T-helper 2 cell treated with Interferon-gamma antibody and Interleukin-4, amounts not matched to agents 5 μg/mL and 100 μg/mL, for 36 hours (primary cell): ENCODE measurements around the gene PRKCQ.
"Not testable (repeated sequence)": the region's sequence is repeated elsewhere in the genome, so short reads cannot be mapped to it uniquely, and the experiment has no call there.

Experiments used
- DNase-seq: peaks from one replicate; pipeline ENCODE4 v3.0.0; 2021; ENCODE audit warnings: low spot score
- H3K27ac Mint-ChIP-seq: one replicate; pipeline ENCODE4 v1.8.0; 2021; ENCODE audit warnings: mild to moderate bottlenecking, mixed read lengths
- H3K27me3 Mint-ChIP-seq: one replicate; pipeline ENCODE4 v1.8.0; 2021; ENCODE audit warnings: low read depth, mixed read lengths
- H3K36me3 Mint-ChIP-seq: one replicate; pipeline ENCODE4 v1.8.0; 2021; ENCODE audit warnings: low read depth, mixed read lengths
- H3K4me1 Mint-ChIP-seq: one replicate; pipeline ENCODE4 v1.8.0; 2021; ENCODE audit warnings: low read depth, mixed read lengths
- H3K4me3 Mint-ChIP-seq: one replicate; pipeline ENCODE4 v1.8.0; 2022; ENCODE audit warnings: mild to moderate bottlenecking, moderate library complexity, mixed read lengths
- H3K9me3 Mint-ChIP-seq: one replicate; pipeline ENCODE4 v1.8.0; 2021; ENCODE audit warnings: mixed read lengths

The PRKCQ gene

DNA sequence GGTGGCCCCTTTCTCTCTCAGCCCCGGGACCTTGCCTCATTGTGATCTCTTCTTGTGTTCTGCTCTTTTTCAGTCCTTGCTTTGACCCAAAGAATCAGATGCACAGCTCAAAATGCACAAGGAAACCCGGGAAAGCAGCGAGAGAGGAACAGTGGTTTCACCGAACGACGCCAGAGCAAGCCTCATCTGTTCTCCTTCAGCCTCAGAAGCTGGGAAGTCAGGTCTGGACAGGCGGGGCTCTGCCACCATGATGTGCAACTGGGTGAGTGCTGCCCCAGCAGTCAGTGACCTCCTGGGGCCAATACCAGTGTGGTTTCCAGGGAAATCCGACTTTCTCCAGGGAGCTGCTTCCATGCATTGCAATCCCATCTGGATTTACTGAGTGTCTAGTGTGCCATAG is 133.4 kb downstream of the PRKCQ start:
- no peaks in the 10 kb centered on the region for H3K9me3 Mint-ChIP-seq
- H3K27ac Mint-ChIP-seq, result no peak overlapping the region
- DNase-seq, result no peak
- no peaks in the 10 kb centered on the region for H3K27me3 Mint-ChIP-seq
- no peak overlapping the region for H3K4me3 Mint-ChIP-seq
- H3K36me3 Mint-ChIP-seq, result peaks cover 62% of the 10 kb centered on the region
- H3K4me1 Mint-ChIP-seq, result peaks cover 29% of the 10 kb centered on the region

DNA sequence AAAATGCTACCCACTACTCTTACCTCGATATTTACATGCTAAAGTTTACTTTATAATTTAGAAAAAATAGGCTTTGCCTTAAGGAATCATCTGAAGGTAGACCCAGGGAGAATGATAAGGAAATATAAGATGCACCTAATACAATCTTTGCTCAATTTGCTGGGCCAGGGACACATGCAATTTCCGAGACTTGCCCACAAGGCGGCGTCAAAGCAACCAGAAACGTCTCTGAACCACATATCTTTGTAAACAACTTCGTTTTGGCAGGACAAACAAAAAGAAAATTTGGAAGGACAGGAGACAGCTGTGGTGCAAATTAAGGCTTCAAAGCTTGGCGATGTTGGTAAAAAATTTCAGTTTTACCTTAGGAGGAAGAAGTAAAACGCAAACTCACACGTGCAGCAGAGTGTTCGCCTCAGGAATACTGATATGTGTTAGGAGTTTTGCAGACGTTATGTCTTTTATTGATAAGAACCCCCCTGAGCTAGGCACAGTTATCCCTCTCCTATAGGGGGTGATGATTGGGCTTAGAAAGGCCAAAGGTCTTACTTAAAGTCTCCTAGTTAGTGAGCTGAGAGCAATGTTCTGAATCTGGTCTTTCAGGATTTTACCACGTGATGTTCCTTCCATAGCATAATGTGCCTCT is 134.3 kb downstream of the PRKCQ start:
- no peaks in the 10 kb centered on the region for H3K9me3 Mint-ChIP-seq
- peaks cover 66% of the 10 kb centered on the region for H3K36me3 Mint-ChIP-seq
- H3K4me3 Mint-ChIP-seq, result peak overlapping the region; percentile 28
- DNase-seq, result peak; percentile 25
- peak overlapping the region; percentile 62 for H3K27ac Mint-ChIP-seq
- peaks cover 30% of the 10 kb centered on the region for H3K4me1 Mint-ChIP-seq
- no peaks in the 10 kb centered on the region for H3K27me3 Mint-ChIP-seq

- H3K36me3 Mint-ChIP-seq, result peaks cover 86% of the 10 kb centered on the region
These were observed 140.2 kb downstream of the PRKCQ start for GRCh38 chr10:6439875-6440274.

DNA sequence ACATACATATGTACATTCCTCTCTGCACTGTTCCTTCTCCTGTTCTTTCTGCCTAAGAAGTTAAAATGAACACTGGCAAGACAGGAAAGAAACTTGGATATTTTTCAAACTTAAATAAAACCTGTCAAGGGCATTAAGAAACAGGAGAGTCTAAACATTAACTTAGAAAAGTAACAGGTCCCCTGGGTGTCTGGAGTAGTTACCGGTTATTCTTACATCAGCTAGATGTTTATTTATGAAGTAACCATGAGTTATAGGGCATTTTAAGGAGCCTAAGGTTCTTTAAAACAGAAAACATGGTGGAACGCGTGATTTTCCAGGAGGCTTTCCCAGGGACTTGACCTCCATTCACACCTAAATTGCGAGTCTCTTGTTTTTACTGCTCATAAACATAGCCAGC is 148.2 kb downstream of the PRKCQ start:
- Mint-ChIP-seq H3K4me1 (peaks cover 13% of the 10 kb centered on the region), H3K27ac (no peak overlapping the region), H3K27me3 (no peaks in the 10 kb centered on the region), H3K4me3 (no peak overlapping the region), H3K36me3 (peaks cover 66% of the 10 kb centered on the region), H3K9me3 (no peaks in the 10 kb centered on the region)
- no peak for DNase-seq

More at GRCh38 chr10:6439875-6440274, 140.2 kb downstream of the PRKCQ start:
- peaks cover 43% of the 10 kb centered on the region for H3K4me1 Mint-ChIP-seq
- not testable (repeated sequence) for H3K27me3 Mint-ChIP-seq, H3K4me3 Mint-ChIP-seq, DNase-seq, H3K9me3 Mint-ChIP-seq, H3K27ac Mint-ChIP-seq

DNA sequence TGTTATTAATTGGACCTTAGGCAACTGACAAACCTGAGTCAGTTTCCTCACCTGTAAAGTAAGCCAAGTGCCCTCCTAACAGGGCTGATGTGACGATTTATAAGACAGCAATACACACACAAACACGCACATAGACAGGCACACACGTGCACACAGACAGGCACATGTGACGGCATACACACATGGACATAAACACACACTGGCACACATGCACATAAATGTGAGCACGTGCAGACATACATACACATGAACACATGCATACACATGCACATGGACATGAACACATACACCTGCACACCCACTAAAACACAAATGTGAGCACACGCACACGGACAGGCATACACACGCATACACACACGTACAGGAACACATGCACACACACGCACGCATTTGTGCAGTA is 148.9 kb downstream of the PRKCQ start:
- H3K27me3 Mint-ChIP-seq, result no peaks in the 10 kb centered on the region
- H3K9me3 Mint-ChIP-seq, result no peaks in the 10 kb centered on the region
- no peak overlapping the region for H3K4me3 Mint-ChIP-seq
- DNase-seq, result no peak
- peaks cover 60% of the 10 kb centered on the region for H3K36me3 Mint-ChIP-seq
- H3K27ac Mint-ChIP-seq, result no peak overlapping the region
- peaks cover 7% of the 10 kb centered on the region for H3K4me1 Mint-ChIP-seq

DNA sequence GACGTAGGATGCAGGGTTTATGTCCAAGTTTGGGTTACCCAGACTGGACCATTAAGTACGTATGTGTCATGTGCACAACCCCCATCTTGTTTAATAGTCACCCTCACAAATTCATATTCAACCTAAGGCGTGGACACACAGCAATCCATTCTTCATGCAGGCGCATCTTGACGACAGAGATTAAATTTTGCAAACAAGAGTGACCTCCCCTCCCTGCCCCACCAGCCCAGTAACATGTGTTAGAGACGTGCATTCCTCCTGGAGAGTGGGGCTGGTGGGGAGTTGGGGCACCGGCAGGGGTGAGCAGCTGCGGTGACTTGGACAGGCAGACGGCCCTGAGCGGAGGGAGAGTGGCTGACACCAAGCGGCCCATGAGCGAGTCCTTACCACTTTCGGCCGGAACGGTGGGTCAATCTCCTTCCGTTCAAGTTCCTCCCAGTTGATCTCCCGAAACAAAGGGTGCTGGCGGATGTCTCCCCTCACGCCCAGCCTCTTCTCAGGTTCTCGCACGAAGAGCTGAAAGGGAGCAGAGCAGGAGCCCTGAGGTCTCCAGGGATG is 149.6 kb downstream of the PRKCQ start:
- peaks cover 63% of the 10 kb centered on the region for H3K36me3 Mint-ChIP-seq
- H3K4me1 Mint-ChIP-seq, result peaks cover 8% of the 10 kb centered on the region
- H3K4me3 Mint-ChIP-seq, result no peak overlapping the region
- H3K27me3 Mint-ChIP-seq, result no peaks in the 10 kb centered on the region
- H3K9me3 Mint-ChIP-seq, result no peaks in the 10 kb centered on the region
- H3K27ac Mint-ChIP-seq, result no peak overlapping the region
- DNase-seq, result no peak

GRCh38 chr10:6427357-6427959 is 152.6 kb downstream of the PRKCQ start:
- no peaks in the 10 kb centered on the region for H3K9me3 Mint-ChIP-seq
- DNase-seq, result no peak
- H3K4me1 Mint-ChIP-seq, result peaks cover 12% of the 10 kb centered on the region
- no peak overlapping the region for H3K4me3 Mint-ChIP-seq
- H3K27me3 Mint-ChIP-seq, result no peaks in the 10 kb centered on the region
- no peak overlapping the region for H3K27ac Mint-ChIP-seq
- peaks cover 48% of the 10 kb centered on the region for H3K36me3 Mint-ChIP-seq

DNA sequence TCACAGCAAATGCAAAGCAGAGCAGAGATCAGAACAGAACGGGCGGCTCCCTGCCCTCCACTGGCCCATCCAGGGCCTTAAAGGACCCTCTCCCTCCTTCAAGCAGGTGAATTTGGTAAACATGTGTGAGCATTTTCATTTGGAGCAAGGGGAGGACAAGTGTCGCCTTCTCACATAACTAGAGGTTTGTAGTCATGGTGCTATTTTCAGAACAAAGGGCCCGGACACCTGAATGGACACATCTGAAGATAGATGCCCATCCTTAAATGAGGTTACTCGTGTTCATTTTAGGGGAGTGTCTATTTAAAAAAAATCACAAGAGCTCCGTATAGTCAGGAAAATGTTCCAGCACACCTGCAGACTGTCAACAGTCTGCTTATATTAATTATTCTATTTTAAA is 153.8 kb downstream of the PRKCQ start:
- Mint-ChIP-seq H3K27me3 (no peaks in the 10 kb centered on the region), H3K27ac (no peak overlapping the region), H3K4me1 (peaks cover 12% of the 10 kb centered on the region), H3K9me3 (no peaks in the 10 kb centered on the region), H3K36me3 (peaks cover 47% of the 10 kb centered on the region), H3K4me3 (no peak overlapping the region)
- no peak for DNase-seq

- Mint-ChIP-seq H3K4me3 (no peak overlapping the region), H3K36me3 (peaks cover 34% of the 10 kb centered on the region), H3K4me1 (peaks cover 12% of the 10 kb centered on the region), H3K27me3 (no peaks in the 10 kb centered on the region), H3K27ac (peak overlapping the region; percentile 36), H3K9me3 (no peaks in the 10 kb centered on the region)
- DNase-seq, result no peak
These were observed 156.5 kb downstream of the PRKCQ start for GRCh38 chr10:6423413-6424170.

- H3K27ac Mint-ChIP-seq, result peak overlapping the region; percentile 50
- no peaks in the 10 kb centered on the region for H3K9me3 Mint-ChIP-seq
- DNase-seq, result peak; percentile 63
- H3K27me3 Mint-ChIP-seq, result no peaks in the 10 kb centered on the region
- peaks cover 12% of the 10 kb centered on the region for H3K4me1 Mint-ChIP-seq
- peaks cover 31% of the 10 kb centered on the region for H3K36me3 Mint-ChIP-seq
- H3K4me3 Mint-ChIP-seq, result no peak overlapping the region
These were observed 157.1 kb downstream of the PRKCQ start for GRCh38 chr10:6423004-6423403.

DNA sequence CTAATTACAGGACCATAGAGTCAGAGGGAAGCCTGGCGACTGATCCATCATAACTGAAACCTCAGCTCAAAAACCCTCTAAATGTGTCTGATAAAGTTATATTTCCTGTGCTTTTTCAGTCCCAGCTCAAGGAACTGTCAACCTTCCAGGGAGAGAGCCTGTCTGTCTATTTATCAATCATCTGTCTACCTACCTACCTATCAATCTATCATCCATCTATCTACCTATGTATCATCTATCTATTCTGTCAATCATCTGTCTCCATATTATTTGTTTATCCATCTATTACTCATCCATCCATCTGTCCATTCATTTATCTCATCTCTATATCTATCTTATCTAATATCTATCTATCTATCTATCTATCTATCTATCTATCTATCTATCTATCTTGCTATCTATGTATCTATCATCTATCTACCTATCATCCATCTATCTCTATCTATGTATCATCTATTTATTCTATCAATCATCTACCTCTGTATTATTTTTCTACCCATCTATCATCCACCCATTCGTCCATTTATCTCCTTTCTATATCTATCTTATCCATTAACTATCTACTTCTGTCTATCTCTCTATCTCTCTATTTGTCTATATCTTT is 161.4 kb downstream of the PRKCQ start:
- Mint-ChIP-seq H3K4me1 (peaks cover 6% of the 10 kb centered on the region), H3K4me3 (no peak overlapping the region), H3K9me3 (no peaks in the 10 kb centered on the region), H3K36me3 (peaks cover 5% of the 10 kb centered on the region), H3K27ac (no peak overlapping the region), H3K27me3 (no peaks in the 10 kb centered on the region)
- DNase-seq, result no peak

- Mint-ChIP-seq H3K9me3 (no peaks in the 10 kb centered on the region), H3K4me1 (peaks cover 5% of the 10 kb centered on the region), H3K36me3 (peaks cover 3% of the 10 kb centered on the region), H3K27me3 (no peaks in the 10 kb centered on the region), H3K4me3 (no peak overlapping the region), H3K27ac (no peak overlapping the region)
- no peak for DNase-seq
These were observed 161.9 kb downstream of the PRKCQ start for GRCh38 chr10:6418167-6418566.

GRCh38 chr10:6416892-6417512 is 163.1 kb downstream of the PRKCQ start:
- DNase-seq, result peak; percentile 19

More at GRCh38 chr10:6416892-6417512, 163.1 kb downstream of the PRKCQ start:
- Mint-ChIP-seq H3K4me3 (no peak overlapping the region), H3K27me3 (no peaks in the 10 kb centered on the region), H3K27ac (no peak overlapping the region), H3K36me3 (peaks cover 2% of the 10 kb centered on the region), H3K4me1 (peaks cover 5% of the 10 kb centered on the region), H3K9me3 (no peaks in the 10 kb centered on the region)
